HG03025 (cell line): ENCODE data around the gene OR10P1.
A peak's percentile ranks its signal among the peaks of the same experiment; 100 is the strongest.
"Not testable (repeated sequence)": the region's sequence is repeated elsewhere in the genome, so short reads cannot be mapped to it uniquely, and the experiment has no call there.

ENCODE experiments used
- ATAC-seq: cut with Tn5 transposase; IDR thresholded peaks from one replicate; pipeline ENCODE4 v1.9.1; 2021; ENCODE audit warnings: mild to moderate bottlenecking, moderate library complexity; ENCODE audit not compliant: unreplicated experiment, low FRiP score

OR10P1 gene, protein sequence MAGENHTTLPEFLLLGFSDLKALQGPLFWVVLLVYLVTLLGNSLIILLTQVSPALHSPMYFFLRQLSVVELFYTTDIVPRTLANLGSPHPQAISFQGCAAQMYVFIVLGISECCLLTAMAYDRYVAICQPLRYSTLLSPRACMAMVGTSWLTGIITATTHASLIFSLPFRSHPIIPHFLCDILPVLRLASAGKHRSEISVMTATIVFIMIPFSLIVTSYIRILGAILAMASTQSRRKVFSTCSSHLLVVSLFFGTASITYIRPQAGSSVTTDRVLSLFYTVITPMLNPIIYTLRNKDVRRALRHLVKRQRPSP

DNA sequence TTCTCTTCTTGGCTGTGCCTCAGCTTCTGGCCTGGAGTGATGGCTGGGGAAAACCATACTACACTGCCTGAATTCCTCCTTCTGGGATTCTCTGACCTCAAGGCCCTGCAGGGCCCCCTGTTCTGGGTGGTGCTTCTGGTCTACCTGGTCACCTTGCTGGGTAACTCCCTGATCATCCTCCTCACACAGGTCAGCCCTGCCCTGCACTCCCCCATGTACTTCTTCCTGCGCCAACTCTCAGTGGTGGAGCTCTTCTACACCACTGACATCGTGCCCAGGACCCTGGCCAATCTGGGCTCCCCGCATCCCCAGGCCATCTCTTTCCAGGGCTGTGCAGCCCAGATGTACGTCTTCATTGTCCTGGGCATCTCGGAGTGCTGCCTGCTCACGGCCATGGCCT lies at the start of gene OR10P1:
TSS of gene OR10P1 (plus strand) at position 40 of the 400 bp plus-strand sequence. CDS start at position 40, 0 bp downstream.
- no peak for ATAC-seq

DNA sequence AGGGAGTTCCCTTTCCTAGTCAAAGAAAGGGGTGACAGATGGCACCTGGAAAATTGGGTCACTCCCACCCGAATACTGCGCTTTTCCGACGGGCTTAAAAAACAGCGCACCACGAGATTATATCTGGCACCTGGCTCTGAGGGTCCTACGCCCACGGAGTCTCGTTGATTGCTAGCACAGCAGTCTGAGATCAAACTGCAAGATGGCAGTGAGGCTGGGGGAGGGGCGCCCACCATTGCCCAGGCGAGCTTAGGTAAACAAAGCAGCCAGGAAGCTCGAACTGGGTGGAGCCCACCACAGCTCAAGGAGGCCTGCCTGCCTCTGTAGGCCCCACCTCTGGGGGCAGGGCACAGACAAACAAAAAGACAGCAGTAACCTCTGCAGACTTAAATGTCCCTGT lies 46.5 kb upstream of the OR10P1 start:
- ATAC-seq, result not testable (repeated sequence)

DNA sequence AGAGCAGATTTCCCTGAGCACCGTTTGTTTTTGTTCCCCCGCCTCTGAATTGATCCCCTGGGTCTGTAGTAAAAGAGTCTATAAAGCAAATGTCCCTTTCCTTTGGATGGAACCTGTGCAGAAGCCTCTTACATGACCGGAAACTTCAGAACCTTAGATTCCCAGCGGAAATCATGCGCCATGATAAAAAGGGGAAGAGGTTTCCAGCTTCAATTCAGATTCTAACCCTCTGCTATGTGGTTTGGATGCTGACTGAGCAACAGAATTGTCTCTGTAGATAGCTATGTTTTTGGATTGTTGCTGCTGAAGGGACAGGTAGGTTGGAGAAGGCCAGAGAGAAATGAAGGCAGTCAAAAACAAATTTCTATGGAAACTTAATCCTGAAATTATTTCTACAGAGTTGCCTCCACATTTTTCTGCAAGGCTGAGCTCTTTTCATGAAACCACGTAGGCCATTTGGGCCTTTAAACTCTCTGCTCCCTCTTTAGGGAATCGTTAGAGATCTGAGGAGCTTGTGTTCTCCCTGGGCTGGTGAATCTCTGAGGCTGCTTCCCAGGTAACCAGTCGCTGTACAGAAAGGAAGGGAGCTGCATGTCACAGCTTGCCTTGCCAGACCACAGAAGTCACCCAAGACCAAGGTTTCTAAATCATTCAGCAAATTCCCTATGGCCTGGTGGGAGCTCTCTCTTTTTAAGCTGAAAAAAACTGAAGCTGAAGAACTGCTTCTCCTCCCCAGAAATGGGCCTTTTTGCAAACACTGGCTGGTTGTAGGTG lies 28.7 kb upstream of the OR10P1 start:
- no peak for ATAC-seq

DNA sequence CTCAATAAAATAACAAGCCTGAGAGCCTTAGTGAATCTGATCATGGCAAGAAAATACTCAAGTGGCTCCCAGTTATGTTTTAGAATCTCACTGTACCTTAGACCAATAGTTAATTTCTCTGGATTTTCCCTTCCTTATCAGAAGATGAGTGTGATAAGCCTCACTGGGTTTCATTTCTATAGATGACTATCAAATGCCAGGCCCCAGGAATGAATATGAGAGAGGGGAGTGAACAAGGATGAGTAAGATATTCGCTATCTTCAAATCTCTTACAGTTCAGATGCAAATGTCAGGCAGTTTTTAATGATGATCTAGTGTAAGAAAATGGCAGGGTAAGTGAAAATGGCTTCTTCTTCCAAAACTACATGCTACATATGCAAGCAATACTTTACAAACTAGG lies 26.1 kb upstream of the OR10P1 start:
- ATAC-seq, result no peak

DNA sequence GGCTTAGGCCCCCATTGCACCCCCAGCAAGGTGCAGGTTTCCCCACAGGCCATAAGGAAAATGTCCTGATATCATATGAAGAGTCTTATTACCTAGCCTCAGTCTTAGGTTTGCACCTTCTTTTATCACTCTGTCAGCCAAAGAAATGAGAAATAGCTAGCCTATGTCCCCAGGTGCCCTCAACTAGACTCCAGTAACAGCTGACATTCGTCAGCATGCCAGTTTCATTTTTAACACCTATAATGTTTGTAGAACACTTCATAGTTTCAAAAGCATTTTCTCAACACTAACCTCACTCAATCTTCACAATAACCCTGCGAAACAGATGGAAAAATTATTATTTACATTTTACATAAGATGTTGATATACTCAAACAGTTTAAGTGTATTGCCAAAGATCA lies 24.0 kb upstream of the OR10P1 start:
- no peak for ATAC-seq

DNA sequence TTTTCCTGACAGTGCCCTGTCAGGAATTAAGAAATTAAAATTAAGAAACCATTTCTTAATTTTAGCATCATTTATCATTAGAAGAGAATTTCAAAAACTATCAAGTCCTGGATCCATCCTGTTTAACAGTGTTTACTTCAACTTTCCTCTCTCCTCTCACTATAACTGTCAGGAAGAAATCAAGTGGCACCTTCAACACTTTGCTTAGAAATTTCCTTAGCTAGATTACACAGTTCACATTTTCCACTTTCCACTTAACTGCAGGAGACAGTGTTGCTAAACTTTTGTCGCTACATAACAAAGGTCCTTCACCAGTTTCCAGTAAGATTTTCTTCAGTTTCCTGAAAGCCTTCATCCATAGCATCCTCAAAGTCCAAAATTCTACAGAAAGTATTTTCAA lies 21.9 kb upstream of the OR10P1 start:
- ATAC-seq, result no peak

DNA sequence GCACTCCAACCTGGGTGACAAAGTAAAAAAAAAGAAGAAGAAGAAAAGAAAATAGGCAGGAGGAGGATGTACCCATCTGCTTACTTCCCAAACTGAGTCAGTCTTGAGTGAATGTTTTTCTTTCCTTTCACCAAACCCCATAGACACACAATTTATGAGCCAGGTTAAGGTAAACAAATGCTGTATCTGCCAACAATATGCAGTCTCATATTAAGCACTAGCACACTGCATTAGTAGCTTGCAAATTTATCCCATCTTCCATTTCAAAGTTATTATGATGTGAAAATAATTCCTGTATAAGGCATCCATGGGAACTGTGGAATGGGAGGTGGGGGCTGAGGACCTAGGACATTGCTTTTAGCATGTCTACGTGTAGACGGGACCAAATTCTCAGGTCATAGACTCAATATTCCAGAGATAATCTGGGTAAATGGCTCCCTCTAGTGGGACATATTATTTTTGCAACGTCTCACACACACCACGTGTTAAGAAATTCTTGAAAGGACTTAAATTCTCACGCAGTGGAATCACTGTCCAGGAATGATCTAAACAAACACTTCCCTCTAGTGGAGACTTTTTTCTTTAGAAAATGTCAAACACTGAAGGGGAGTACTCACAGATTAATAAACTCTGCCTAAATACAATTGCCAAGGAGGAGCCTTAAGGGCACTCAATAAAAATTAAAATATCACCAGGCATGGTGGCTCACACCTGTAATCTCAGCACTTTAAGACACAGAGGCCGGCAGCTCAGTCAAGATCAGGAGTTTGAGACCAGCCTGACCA lies 17.1 kb upstream of the OR10P1 start:
- peak; percentile 88 for ATAC-seq

DNA sequence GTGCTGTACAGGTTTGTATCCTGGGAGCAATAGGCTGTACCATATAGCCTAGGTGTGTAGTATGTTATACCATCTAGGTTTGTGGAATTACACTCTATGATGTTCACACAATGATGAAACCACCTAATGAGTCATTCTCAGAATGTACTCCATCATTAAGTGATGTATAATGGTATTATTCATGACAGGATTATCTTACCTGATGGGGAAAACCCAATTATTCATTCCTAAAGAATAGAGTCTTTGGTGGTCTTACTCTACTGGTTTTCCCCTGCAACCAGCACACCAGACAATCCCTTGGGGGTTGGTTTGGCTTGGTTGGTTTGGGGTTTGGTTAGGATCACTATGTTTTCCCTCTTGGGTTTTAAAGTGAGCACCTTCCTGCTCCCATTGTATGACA lies 12.6 kb upstream of the OR10P1 start:
- ATAC-seq, result no peak

DNA sequence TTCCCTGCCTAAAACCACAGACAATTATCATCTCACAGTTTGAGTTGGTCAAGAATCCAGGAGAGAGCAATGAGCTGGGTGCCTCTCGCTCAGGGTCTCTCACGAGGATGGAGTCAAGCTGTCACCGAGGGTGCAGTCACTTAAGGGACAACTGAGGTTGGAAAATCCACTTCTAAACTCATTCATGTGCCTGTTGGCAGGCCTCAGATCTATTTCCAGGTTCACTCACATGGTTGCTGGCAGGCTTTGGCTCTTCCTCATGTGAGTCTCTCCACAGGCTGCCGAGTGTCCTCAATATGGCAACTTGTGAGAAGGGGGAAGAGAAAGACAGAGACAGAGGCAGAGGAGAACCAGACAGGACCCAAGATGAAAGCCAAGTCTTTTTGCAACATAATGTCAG lies 10.5 kb upstream of the OR10P1 start:
- ATAC-seq, result no peak

DNA sequence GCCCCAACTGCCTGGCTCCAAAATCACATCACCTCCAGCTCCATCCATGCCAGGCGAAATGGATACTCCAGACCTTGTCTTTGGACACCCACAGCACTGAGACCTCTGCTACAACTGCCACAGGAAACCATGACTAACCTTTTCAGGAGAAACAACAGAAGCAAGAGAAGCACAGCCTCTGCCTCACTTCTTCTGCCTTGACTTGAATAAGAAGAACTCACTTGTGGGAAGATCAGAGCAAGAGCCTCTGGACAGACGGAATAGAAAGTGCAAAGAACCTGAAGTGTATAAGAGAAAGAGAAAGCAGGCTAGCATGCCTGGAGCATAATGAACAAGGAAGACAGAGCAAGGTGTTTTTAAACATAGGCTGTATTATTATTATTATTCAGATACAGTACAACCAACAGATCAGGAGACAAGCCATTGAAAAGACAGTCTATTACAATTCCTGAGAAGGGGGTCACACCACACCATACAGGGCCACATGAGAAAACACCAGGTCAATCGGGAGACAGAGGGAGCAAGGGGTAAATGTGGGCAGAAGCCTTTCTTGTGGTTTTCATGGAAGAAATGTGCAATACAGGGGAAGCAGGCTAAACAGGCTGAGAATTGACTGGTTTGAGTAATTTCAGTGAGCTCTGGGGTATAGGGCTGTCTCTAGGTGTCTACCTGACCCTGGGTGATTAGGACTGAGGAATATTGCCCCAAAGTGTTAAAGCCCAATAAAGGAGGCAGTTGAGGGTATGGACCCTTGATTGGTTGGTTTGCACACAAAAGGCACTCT lies 7.4 kb upstream of the OR10P1 start:
- no peak for ATAC-seq

DNA sequence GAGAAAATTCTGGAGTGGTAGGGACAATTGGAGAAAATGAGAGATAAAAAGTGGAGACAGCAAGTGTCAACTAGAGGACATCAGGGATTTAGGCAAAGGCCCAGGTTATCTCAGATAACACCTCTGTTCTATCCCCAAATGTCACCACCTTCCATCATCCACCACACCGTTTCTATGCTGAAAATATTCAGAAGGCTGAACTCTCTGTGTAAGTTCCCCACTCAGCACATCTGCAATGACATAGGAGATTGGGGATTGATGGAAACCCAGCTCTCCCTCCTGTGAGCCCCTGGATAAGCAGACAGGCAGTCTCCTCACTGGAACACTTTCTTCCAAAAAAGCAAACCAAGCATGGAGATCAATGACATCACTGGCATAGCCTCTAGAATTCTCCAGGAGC lies 5.6 kb upstream of the OR10P1 start:
- ATAC-seq, result no peak

DNA sequence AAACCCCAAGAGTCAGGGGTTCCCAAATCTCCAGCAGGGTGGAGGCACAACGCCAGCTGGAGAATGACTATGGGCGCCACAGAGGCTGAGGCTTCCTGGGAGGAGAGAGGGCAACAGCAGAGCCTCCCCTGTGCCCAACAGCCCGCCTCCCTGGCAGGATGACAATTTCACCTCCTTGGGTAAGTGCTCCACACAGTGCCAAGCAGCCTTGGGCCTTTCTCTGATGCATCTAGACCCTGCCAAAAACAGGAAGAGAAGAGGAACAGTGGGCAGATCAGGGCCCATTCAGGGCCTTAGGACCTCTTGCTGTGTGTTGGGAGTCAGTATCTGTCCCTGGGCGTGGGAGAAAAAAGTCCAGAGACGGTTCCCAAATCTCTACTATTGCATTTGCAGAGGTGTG lies 5.0 kb upstream of the OR10P1 start:
- no peak for ATAC-seq

DNA sequence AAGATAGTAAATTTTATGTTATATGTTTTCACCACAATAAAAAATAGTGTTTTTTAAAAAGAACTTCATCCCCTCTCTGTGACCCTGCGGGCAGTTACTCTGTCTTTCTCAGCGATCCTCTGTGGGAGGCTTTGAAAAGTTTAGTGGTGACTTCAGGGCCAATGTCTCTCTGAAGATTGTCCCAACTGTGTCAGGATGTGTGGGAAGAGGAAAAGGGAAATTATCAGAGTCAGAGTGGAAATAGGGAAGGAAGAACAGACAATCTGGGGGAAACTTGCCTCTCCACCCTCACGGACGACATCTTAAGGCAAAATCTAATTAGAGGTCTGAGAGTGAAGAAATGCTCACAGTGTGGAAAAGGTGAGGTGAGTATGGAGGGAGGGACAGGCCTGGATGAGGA lies 3.5 kb upstream of the OR10P1 start:
- ATAC-seq, result no peak

DNA sequence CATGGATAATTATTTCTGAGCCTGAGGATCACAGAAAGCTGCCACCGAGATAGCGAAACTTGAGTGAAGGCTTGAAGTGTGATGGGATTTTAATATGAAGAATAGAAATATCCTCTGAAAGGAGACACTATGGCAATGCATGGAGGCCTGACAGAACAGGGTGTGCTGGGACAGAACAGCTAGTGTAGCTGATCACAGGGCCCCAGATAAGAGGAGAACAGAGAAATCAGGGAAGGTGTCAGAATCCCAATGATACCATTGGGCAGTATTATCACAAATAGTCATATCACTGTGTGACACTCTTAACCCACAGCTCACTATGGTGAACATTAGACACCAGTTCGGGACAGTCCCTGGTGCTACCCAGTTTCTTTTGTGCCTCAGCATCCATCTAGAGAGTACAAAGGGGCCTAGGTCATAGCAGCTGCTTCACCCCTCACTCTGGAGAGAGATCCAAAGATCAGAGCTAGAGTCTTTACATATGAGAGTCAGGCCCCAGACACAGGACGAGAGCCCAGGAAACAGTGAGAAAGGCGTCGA lies 506 bp upstream of the OR10P1 start:
- no peak for ATAC-seq

DNA sequence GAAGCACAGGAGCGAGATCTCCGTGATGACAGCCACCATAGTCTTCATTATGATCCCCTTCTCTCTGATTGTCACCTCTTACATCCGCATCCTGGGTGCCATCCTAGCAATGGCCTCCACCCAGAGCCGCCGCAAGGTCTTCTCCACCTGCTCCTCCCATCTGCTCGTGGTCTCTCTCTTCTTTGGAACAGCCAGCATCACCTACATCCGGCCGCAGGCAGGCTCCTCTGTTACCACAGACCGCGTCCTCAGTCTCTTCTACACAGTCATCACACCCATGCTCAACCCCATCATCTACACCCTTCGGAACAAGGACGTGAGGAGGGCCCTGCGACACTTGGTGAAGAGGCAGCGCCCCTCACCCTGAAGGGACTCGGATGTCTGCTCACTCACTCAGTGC lies 775 bp downstream of the OR10P1 start:
- no peak for ATAC-seq

DNA sequence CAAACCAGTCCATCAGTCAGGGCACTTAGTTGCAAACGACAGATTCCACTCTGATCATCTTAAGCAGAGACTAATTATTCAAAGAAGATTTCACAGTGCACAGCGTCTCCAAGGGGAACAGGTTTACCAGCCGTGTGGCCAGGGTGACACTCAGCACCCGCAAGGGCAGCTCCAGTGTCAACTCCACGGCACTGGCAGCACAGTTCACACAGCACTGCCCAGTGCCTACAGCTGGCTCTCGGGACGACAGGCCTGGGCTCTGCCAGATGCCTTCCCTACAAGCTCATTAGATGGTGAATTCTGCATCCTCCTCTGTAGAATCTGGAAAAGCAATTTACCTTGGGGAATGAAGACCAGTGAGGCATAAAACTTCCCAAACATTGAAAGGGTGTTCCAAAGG lies 4.9 kb downstream of the OR10P1 start:
- ATAC-seq, result no peak

DNA sequence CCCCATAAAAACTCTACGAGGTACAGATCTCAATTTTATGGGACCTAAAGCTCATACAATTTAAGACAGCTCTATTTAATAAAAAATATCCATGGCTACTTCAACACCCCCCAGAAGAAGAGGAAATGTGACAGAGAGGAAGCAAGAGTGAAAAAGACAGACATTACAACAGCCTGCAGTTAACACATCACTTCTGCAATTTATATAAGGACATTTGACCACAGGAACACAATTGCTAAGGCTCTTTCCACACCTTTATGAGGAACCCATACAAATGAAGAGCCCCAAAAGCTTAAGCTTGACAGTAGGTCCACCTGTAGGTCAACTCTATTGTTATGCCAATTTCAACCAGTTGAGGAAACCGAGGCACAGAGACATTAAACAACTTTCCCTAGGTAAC lies 5.6 kb downstream of the OR10P1 start:
- peak; percentile 47 for ATAC-seq

DNA sequence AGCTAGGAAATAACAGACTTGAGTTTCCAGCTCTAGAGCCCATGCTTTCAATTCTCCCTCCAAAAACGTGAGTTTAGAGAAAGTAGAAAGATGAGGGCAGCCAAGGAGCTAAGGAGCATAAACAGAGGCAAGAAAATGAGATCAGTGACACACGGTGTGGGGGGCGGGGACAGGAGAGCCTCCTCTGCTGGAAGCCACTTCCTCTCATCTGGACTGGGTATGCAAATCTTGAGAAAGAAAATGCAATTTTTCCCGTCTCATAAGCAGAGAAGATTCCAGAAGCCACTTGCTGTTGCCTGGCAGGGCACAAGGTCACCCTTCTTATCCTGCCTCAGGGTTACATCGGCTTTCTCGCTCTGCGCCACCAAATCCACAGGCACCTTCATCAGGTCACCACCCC lies 6.0 kb downstream of the OR10P1 start:
- ATAC-seq, result no peak

DNA sequence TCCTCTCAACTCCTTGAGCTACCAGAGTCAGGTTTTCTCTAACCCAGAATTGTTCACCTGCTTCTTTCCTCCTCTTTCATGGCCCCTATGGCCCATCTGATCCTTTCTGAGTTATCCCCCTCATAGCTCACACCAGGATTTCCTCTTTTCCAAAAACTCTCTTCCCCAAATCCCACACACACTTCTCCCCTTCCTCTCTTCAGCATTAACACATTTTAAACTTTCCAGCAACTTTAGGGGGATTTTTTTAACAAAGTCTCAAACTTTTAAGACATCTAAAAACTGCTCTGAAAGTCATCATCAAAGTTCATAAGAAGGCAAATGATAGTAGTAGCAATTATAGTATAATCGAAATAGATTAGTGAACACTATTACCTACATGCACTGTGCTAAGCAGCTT lies 7.9 kb downstream of the OR10P1 start:
- ATAC-seq, result no peak

DNA sequence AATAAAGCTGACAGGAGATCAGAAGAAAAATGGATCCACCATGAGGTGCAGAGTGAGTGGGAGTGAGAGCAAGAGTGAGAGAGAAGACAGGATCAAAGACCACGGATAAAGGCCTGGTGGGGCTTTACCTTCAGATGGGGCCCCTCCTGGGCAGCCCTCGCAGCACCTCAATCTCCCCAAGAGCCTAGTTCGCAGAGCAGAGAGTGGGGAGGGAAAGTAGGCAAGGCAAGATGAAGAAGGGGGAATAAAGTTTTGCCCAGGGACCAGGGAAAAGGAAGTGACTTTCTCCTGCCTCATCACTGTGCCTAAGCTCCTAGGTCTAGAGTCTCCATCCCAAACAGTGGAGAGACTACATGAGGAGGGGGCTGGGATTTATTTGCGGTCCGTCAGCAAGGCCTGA lies 10.3 kb downstream of the OR10P1 start:
- ATAC-seq, result no peak
